Omental fat pad (tissue), 4 donors: Measurements from ENCODE around the gene CATSPERB. TPM values are rescaled to one million over a fixed set of nuclear protein-coding genes. Genes with fewer than 3 reads are reported as not detected.

Source experiments
- ATAC-seq: fragments of 150-250 bp; one replicate; pipeline ENCODE4 v1.9.1; 2016; ENCODE audit warnings: mild to moderate bottlenecking, moderate library complexity; ENCODE audit not compliant: low FRiP score
- DNase-seq: peaks from one replicate; pipeline ENCODE4 v3.0.0-alpha.2; 2019; ENCODE audit warnings: low spot score
- total RNA-seq, 4 donors: library from RNA; depleted of rRNA; stranded (reverse); fragments of >200 nt; gene quantifications; one replicate each; pipeline ENCODE4 v1.1.0, GENCODE V29; 2016
- TF ChIP-seq, protein P1 (sequence below), 3 donors: fragments of 450-650 bp; IDR thresholded peaks; one replicate each; pipeline ENCODE4 v1.5.1; 2016 to 2017; ENCODE audit warnings: antibody characterized with exemption in 3 of 3, mild to moderate bottlenecking in 3 of 3, moderate library complexity in 2 of 3

The CATSPERB gene
- total RNA-seq, 4 donors from 2014 or later = 4.5 to 11.5 (median 4.8) TPM

GRCh38 chr14:91755570-91756295, 23.8 kb upstream of the CATSPERB start:
- TF ChIP-seq, protein P1, sequence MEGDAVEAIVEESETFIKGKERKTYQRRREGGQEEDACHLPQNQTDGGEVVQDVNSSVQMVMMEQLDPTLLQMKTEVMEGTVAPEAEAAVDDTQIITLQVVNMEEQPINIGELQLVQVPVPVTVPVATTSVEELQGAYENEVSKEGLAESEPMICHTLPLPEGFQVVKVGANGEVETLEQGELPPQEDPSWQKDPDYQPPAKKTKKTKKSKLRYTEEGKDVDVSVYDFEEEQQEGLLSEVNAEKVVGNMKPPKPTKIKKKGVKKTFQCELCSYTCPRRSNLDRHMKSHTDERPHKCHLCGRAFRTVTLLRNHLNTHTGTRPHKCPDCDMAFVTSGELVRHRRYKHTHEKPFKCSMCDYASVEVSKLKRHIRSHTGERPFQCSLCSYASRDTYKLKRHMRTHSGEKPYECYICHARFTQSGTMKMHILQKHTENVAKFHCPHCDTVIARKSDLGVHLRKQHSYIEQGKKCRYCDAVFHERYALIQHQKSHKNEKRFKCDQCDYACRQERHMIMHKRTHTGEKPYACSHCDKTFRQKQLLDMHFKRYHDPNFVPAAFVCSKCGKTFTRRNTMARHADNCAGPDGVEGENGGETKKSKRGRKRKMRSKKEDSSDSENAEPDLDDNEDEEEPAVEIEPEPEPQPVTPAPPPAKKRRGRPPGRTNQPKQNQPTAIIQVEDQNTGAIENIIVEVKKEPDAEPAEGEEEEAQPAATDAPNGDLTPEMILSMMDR (IDR thresholded peaks at IDR 0.05) = no peak
- DNase-seq = no peak
- ATAC-seq = peak; percentile 69

DNA sequence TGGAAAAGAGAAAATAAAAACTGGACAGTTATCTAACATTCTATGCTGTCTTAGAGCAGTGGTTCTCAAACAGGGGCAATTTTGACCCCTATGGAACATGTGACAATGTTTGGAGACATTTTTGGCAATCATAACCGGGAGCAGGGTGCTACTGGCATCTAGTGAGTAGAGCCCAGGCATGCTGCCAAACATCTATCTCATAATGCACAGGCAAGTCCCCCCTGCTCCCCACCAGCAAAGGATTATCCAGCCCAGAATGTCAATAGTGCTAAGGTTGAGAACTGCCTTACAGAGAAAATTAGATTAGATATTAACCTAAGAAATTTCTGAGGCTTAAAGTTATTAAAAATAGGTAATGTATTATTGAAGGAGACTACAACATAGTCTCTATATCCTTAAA, 22.9 kb upstream of the CATSPERB start:
- ATAC-seq = no peak
- TF ChIP-seq, protein P1 (IDR thresholded peaks at IDR 0.05) = no peak
- DNase-seq = no peak

DNA sequence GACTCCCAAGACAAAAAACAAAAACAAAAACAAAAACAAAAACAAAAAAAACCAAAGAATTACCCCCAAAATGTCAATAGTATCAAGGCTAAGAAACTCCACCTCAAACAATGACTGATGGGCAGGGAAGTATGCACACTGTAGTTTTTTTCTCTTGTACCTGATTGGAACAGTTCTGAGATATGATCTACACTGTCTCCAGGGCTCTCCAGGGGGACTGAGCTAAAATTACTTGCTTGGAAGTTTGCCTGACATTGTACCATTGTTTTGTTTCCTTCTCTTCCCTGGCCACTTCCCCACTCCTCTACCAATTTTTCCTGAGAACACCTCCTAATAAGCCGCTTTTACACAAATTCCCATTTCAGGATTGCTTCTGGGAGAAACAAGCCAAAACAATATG, 22.3 kb upstream of the CATSPERB start:
- DNase-seq (no peak), ATAC-seq (no peak)
- TF ChIP-seq, protein P1 (IDR thresholded peaks at IDR 0.05) = no peak

- ATAC-seq (no peak), DNase-seq (no peak)
- TF ChIP-seq, protein P1 (IDR thresholded peaks at IDR 0.05) = no peak
Observed at GRCh38 chr14:91753501-91754128, 21.7 kb upstream of the CATSPERB start.

- ATAC-seq (no peak), DNase-seq (no peak)
- TF ChIP-seq, protein P1 (IDR thresholded peaks at IDR 0.05) = no peak
Observed at GRCh38 chr14:91752961-91753360, 21.1 kb upstream of the CATSPERB start.

- TF ChIP-seq, protein P1 (IDR thresholded peaks at IDR 0.05) = no peak
- DNase-seq = no peak
- ATAC-seq = no peak
Observed at GRCh38 chr14:91751719-91752118, 19.8 kb upstream of the CATSPERB start.
